GM12878 (cell line): ENCODE data around the gene BORCS5. TPM values are rescaled to one million over a fixed set of nuclear protein-coding genes. Genes with fewer than 3 reads are reported as not detected.

Experiments
- ATAC-seq: fragments of 200-7000 bp; cut with Tn5 transposase; 3 replicates; pipeline ENCODE4 v1.9.1; 2020; ENCODE audit warnings: mild to moderate bottlenecking, moderate library complexity
- BruUV-seq: library from RNA; stranded (reverse); fragments of 400-500 nt; replicated peaks from 2 replicates; lab custom pipeline; 2021; lab: Mats Ljungman, UMichigan
- CTCF ChIA-PET: fragments of 300-600 bp; sonication (Branson Sonifier 250); formaldehyde crosslinking; extraction: SDS; loops from one replicate; lab custom pipeline; 2021; ENCODE audit warnings: inconsistent platforms; lab: Yijun Ruan, JAX
- POLR2A ChIA-PET: fragments of 350-600 bp; formaldehyde crosslinking; extraction: SDS; loops from one replicate; lab custom pipeline; 2021; ENCODE audit warnings: inconsistent platforms; lab: Charles Lee
- RAD21 ChIA-PET: fragments of 300-600 bp; sonication (Branson Sonifier 250); formaldehyde crosslinking; loops from one replicate; lab custom pipeline; 2023; ENCODE audit warnings: antibody characterized with exemption; ENCODE audit not compliant: unreplicated experiment; lab: Charles Lee
- SMC1A ChIA-PET: fragments of 300-600 bp; sonication (Branson Sonifier 250); formaldehyde crosslinking; loops from one replicate; lab custom pipeline; 2023; ENCODE audit not compliant: unreplicated experiment, uncharacterized antibody; lab: Charles Lee
- DNase-seq: peaks from one replicate; pipeline ENCODE4 v3.0.0-alpha.2; 2011; ENCODE audit warnings: low read depth, low spot score
- FAIRE-seq: peaks from 3 replicates; lab custom pipeline; 2011; peaks lifted over from hg19 to GRCh38; lab: Jason Lieb, UNC
- H2AFZ ChIP-seq: 2 replicates; pipeline ENCODE4 v1.6.0; 2011; ENCODE audit warnings: low read depth, low read length, control low read depth; ENCODE audit not compliant: control insufficient read depth
- H3K27ac ChIP-seq: 2 replicates; pipeline ENCODE4 v1.5.1; 2011; ENCODE audit warnings: control low read depth; ENCODE audit not compliant: control insufficient read depth, insufficient read depth
- H3K27me3 ChIP-seq, 2 experiments: replicated peaks in 1 of 2; 2 replicates each; pipeline versions ENCODE4 v1.6.0 to v1.6.1; 2011; ENCODE audit warnings: low read length in 1 of 2; ENCODE audit not compliant: control insufficient read depth in 2 of 2, insufficient read depth in 2 of 2
- H3K36me3 ChIP-seq, 2 experiments: 2 replicates each; pipeline ENCODE4 v1.5.1; 2011; ENCODE audit warnings: low read length in 1 of 2; ENCODE audit not compliant: control insufficient read depth in 2 of 2, insufficient read depth in 2 of 2
- H3K4me1 ChIP-seq: 2 replicates; pipeline ENCODE4 v1.6.1; 2011; ENCODE audit warnings: mild to moderate bottlenecking, low read length, moderate library complexity, mixed read lengths; ENCODE audit not compliant: control insufficient read depth, insufficient read depth
- H3K4me2 ChIP-seq: 2 replicates; pipeline ENCODE4 v1.6.0; 2011; ENCODE audit warnings: control low read depth; ENCODE audit not compliant: control insufficient read depth, insufficient read depth
- H3K4me3 ChIP-seq: fragments of 200-600 bp; sonication (generic); 2 replicates; pipeline ENCODE4 v1.5.1; 2016
- H3K79me2 ChIP-seq: 2 replicates; pipeline ENCODE4 v1.6.0; 2011; ENCODE audit warnings: low read length; ENCODE audit not compliant: control insufficient read depth, insufficient read depth
- H3K9ac ChIP-seq: 2 replicates; pipeline ENCODE4 v1.8.0; 2011; ENCODE audit warnings: low read length, control low read depth, mixed read lengths; ENCODE audit not compliant: control insufficient read depth, insufficient read depth
- H3K9me3 ChIP-seq: replicated peaks from 3 replicates; pipeline ENCODE4 v1.5.1; 2011; ENCODE audit warnings: mild to moderate bottlenecking, low read length; ENCODE audit not compliant: control insufficient read depth, insufficient read depth
- H4K20me1 ChIP-seq: 2 replicates; pipeline ENCODE4 v1.6.0; 2011; ENCODE audit not compliant: control insufficient read depth, insufficient read depth
- ASH2L ChIP-seq: fragments of 300-600, 200-600 bp; sonication (generic); IDR thresholded peaks from 2 replicates; pipeline ENCODE4 v1.6.1; 2017; ENCODE audit warnings: low read depth, mild to moderate bottlenecking, borderline replicate concordance
- CBX5 ChIP-seq: sonication (generic); IDR thresholded peaks from 2 replicates; pipeline ENCODE4 v1.6.1; 2016; ENCODE audit warnings: low read depth, moderate library complexity, mild to moderate bottlenecking, inconsistent platforms
- MTA2 ChIP-seq: fragments of 450-650 bp; IDR thresholded peaks from 2 replicates; pipeline ENCODE4 v1.6.1; 2016; ENCODE audit warnings: low read depth, mild to moderate bottlenecking, moderate library complexity
- NFYA ChIP-seq: IDR thresholded peaks from 2 replicates; pipeline ENCODE4 v1.6.1; 2011; ENCODE audit warnings: low read depth, mild to moderate bottlenecking, low read length, improper control_type of control experiment, borderline replicate concordance
- NFYB ChIP-seq: IDR thresholded peaks from 2 replicates; pipeline ENCODE4 v1.6.1; 2011; ENCODE audit warnings: low read depth, mild to moderate bottlenecking, low read length, improper control_type of control experiment, moderate library complexity; ENCODE audit not compliant: insufficient read depth
- NR2C1 ChIP-seq: fragments of 450-650 bp; IDR thresholded peaks from 2 replicates; pipeline ENCODE4 v1.6.1; 2017; ENCODE audit warnings: antibody characterized with exemption, mild to moderate bottlenecking, moderate library complexity
- PAX8 ChIP-seq: fragments of 450-650 bp; IDR thresholded peaks from 2 replicates; pipeline ENCODE4 v1.6.1; 2017; ENCODE audit warnings: mild to moderate bottlenecking, moderate library complexity
- RELA ChIP-seq: fragments of 450-650 bp; IDR thresholded peaks from 2 replicates; pipeline ENCODE4 v1.8.0; 2014; ENCODE audit warnings: borderline replicate concordance; ENCODE audit not compliant: partially characterized antibody
- RFX5 ChIP-seq: IDR thresholded peaks from 2 replicates; pipeline ENCODE4 v1.6.1; 2011; ENCODE audit warnings: low read depth, low read length, improper control_type of control experiment
- SPI1 ChIP-seq: IDR thresholded peaks from 2 replicates; pipeline ENCODE4 v1.6.1; 2011; ENCODE audit warnings: low read depth, mild to moderate bottlenecking, low read length, moderate library complexity, borderline replicate concordance; ENCODE audit not compliant: insufficient read depth
- ZNF207 ChIP-seq: fragments of 450-650 bp; IDR thresholded peaks from 2 replicates; pipeline ENCODE4 v1.6.1; 2014; ENCODE audit warnings: antibody characterized with exemption, mild to moderate bottlenecking, borderline replicate concordance
- ZNF687 ChIP-seq: fragments of 450-650 bp; IDR thresholded peaks from 2 replicates; pipeline ENCODE4 v1.6.1; 2017; ENCODE audit warnings: mild to moderate bottlenecking, moderate library complexity
- WGBS: methylation state at CpG from one replicate; pipeline ENCODE4 v1.1.6; 2016; ENCODE audit warnings: low lambda C conversion rate; ENCODE audit not compliant: insufficient replicate concordance, insufficient coverage; ENCODE audit errors: missing lambda C conversion rate; 5-methylcytosine and 5-hydroxymethylcytosine counted together
- in situ Hi-C: fragments of 300-500 bp; cut with MboI; formaldehyde crosslinking; loops from 9 replicates; pipeline ENCODE4 v1.14.3; 2018; ENCODE audit warnings: mixed read lengths
- intact Hi-C: fragments of 100-400 bp; cut with micrococcal nuclease; formaldehyde crosslinking; loops from one replicate; pipeline ENCODE4 v1.14.2; 2022; ENCODE audit not compliant: unreplicated experiment
- polyA plus RNA-seq, 11 experiments: library from polyadenylated mRNA; depleted of rRNA in 4 of 11; unstranded in 6 of 11; stranded (reverse) in 5 of 11; fragments of >200 nt; fragmentation: Nextera tagmentation in 4 of 11; fragmentation: Illumina TruSeq in 1 of 11; extraction: Ambion mirVana in 4 of 11; extraction: Trizol in 1 of 11; gene quantifications; 1 replicate in 1 of 11; 2 replicates in 10 of 11; pipeline versions ENCODE4 v1.2.1 to v1.2.3, GENCODE V29; 2011 to 2016; ENCODE audit warnings: inconsistent platforms in 2 of 11, missing spikeins in 2 of 11, low read depth in 1 of 11
- total RNA-seq, 4 experiments: library from RNA; depleted of rRNA in 3 of 4; stranded (reverse); fragments of >200 nt in 3 of 4; fragmentation: Illumina TruSeq in 1 of 4; extraction: Trizol in 1 of 4; gene quantifications; 2 replicates each; pipeline versions ENCODE4 v1.2.1 to v1.2.3, GENCODE V29; 2013 to 2021
- TF ChIP-seq, protein P1 (sequence below): fragments of 450-650 bp; formaldehyde crosslinking; IDR thresholded peaks from 2 replicates; pipeline ENCODE4 v1.5.0; 2022; ENCODE audit warnings: mild to moderate bottlenecking, missing genetic modification characterization
- TF ChIP-seq, protein P2 (sequence below): IDR thresholded peaks from 2 replicates; pipeline ENCODE4 v1.6.1; 2011; ENCODE audit warnings: borderline replicate concordance, low read depth, mild to moderate bottlenecking, moderate library complexity, low read length; ENCODE audit not compliant: insufficient read depth, poor library complexity, severe bottlenecking

BORCS5 gene
- total and polyA plus RNA-seq, 10 of the 15 experiments (the other 5 are each of a cell fraction or from before 2014, with no cell fraction given), result 1.4 to 39.7 (median 16.1) TPM

DNA sequence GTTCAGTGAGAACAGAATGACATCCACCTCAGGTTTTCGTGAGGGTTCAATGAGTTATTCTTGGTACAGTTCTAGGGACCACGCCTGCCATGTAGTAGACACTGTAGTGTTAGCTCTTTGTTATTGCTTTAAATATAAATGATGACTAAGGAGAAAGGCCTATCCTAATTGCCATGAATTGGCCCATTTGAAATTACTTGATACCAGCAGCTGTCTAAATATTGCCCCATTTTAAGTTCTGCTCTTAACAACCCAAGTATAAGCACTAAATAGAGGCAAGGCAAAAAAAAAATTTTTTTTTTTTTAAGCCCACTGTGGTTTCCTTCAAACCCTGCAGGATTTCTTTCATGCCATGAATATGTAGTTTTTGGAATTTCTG is 84.5 kb downstream of the BORCS5 start:
- Histone ChIP-seq H3K79me2 (no peaks in the 10 kb centered on the region), H3K36me3 (peaks cover 0 to 10% of the 10 kb centered on the region in 2 experiments; a peak in 2 of 4 replicates), H3K9me3 (peaks cover 2% of the 10 kb centered on the region; the same call in 1 of the 3 replicates), H3K9ac (no peak overlapping the region), H3K4me1 (no peaks in the 10 kb centered on the region), H3K4me3 (no peak overlapping the region), H3K4me2 (no peak overlapping the region), H3K27me3 (no peaks in the 10 kb centered on the region), H4K20me1 (no peaks in the 10 kb centered on the region), H3K27ac (no peak overlapping the region), H2AFZ (no peak overlapping the region)
- WGBS, result 94% methylated on average over 2 of the region's 2 CpGs
- ATAC-seq, result no peak
- no peak for FAIRE-seq
- intact Hi-C loops, result no loop called here
- no peak for DNase-seq
- CTCF ChIA-PET, result interaction anchor here (1.1 to 1.4 kb wide), 2 partner anchors 25 to 62 kb away, joined by 3 to 4 read pairs; no protein-coding TSS in a partner anchor
- in situ Hi-C loops, result no loop called here
- BruUV-seq, result no TSS peak
- POLR2A ChIA-PET, result interaction anchor here (0.7 to 0.9 kb wide), 2 partner anchors 9 to 18 kb away, joined by 3 to 4 read pairs; no protein-coding TSS in a partner anchor
- RAD21 ChIA-PET, result interaction anchor here (0.8 to 2.5 kb wide), 3 partner anchors 8 to 45 kb away, joined by 3 to 8 read pairs (median 3); no protein-coding TSS in a partner anchor
- SMC1A ChIA-PET, result interaction anchor here (0.8 to 3.5 kb wide), 7 partner anchors 11 to 295 kb away, joined by 3 to 15 read pairs (median 3); no protein-coding TSS in a partner anchor
- TF ChIP-seq, protein P1, sequence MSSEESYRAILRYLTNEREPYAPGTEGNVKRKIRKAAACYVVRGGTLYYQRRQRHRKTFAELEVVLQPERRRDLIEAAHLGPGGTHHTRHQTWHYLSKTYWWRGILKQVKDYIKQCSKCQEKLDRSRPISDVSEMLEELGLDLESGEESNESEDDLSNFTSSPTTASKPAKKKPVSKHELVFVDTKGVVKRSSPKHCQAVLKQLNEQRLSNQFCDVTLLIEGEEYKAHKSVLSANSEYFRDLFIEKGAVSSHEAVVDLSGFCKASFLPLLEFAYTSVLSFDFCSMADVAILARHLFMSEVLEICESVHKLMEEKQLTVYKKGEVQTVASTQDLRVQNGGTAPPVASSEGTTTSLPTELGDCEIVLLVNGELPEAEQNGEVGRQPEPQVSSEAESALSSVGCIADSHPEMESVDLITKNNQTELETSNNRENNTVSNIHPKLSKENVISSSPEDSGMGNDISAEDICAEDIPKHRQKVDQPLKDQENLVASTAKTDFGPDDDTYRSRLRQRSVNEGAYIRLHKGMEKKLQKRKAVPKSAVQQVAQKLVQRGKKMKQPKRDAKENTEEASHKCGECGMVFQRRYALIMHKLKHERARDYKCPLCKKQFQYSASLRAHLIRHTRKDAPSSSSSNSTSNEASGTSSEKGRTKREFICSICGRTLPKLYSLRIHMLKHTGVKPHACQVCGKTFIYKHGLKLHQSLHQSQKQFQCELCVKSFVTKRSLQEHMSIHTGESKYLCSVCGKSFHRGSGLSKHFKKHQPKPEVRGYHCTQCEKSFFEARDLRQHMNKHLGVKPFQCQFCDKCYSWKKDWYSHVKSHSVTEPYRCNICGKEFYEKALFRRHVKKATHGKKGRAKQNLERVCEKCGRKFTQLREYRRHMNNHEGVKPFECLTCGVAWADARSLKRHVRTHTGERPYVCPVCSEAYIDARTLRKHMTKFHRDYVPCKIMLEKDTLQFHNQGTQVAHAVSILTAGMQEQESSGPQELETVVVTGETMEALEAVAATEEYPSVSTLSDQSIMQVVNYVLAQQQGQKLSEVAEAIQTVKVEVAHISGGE (CRISPR knock-in tag), result no peak
- TF ChIP-seq RFX5 (no peak), NFYB (no peak), NR2C1 (no peak), SPI1 (no peak), ASH2L (no peak), RELA (no peak), CBX5 (no peak), ZNF687 (no peak), ZNF207 (no peak), PAX8 (no peak), NFYA (no peak), MTA2 (no peak)
- TF ChIP-seq, protein P2, sequence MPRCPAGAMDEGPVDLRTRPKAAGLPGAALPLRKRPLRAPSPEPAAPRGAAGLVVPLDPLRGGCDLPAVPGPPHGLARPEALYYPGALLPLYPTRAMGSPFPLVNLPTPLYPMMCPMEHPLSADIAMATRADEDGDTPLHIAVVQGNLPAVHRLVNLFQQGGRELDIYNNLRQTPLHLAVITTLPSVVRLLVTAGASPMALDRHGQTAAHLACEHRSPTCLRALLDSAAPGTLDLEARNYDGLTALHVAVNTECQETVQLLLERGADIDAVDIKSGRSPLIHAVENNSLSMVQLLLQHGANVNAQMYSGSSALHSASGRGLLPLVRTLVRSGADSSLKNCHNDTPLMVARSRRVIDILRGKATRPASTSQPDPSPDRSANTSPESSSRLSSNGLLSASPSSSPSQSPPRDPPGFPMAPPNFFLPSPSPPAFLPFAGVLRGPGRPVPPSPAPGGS, result no peak
